Measurements from ENCODE around the gene CKAP2L. TPM values are rescaled to one million over a fixed set of nuclear protein-coding genes. Genes with fewer than 3 reads are reported as not detected.

Gene CKAP2L
- total RNA-seq, 1 donor from 2014 or later, result not detected

- Histone ChIP-seq H3K27ac (no peak overlapping the region), H3K9me3 (no peaks in the 10 kb centered on the region), H3K36me3 (no peaks in the 10 kb centered on the region), H3K27me3 (no peaks in the 10 kb centered on the region), H3K4me3 (no peak overlapping the region), H3K4me1 (no peaks in the 10 kb centered on the region)
- no peak for DNase-seq (ENCODE audit: low spot score in 2 of 2)
- TF ChIP-seq CTCF (IDR thresholded peaks at IDR 0.05), result no peak
- intact Hi-C loops (cut with DNase I), result no loop called here
Observed at GRCh38 chr2:112724591-112725525, 39.6 kb downstream of the CKAP2L start.

- no peaks in the 10 kb centered on the region for H3K36me3 ChIP-seq
- H3K27ac ChIP-seq, result no peak overlapping the region
- no peaks in the 10 kb centered on the region for H3K9me3 ChIP-seq
- no peaks in the 10 kb centered on the region for H3K27me3 ChIP-seq
- H3K4me1 ChIP-seq, result no peaks in the 10 kb centered on the region
- intact Hi-C loops (cut with DNase I), result no loop called here
- DNase-seq (ENCODE audit: low spot score in 2 of 2), result no peak
- TF ChIP-seq CTCF (IDR thresholded peaks at IDR 0.05), result no peak
- H3K4me3 ChIP-seq, result no peak overlapping the region
Observed at GRCh38 chr2:112723995-112724394, 40.4 kb downstream of the CKAP2L start.

- no peak for TF ChIP-seq CTCF (IDR thresholded peaks at IDR 0.05)
- intact Hi-C loops (cut with DNase I), result no loop called here
- no peak for DNase-seq (ENCODE audit: low spot score in 2 of 2)
Observed at GRCh38 chr2:112723547-112723940, 40.9 kb downstream of the CKAP2L start.

GRCh38 chr2:112722816-112723546 is 41.4 kb downstream of the CKAP2L start:
- Histone ChIP-seq H3K4me3 (no peak overlapping the region), H3K36me3 (no peaks in the 10 kb centered on the region), H3K4me1 (no peaks in the 10 kb centered on the region), H3K9me3 (no peaks in the 10 kb centered on the region), H3K27ac (no peak overlapping the region), H3K27me3 (no peaks in the 10 kb centered on the region)
- DNase-seq (ENCODE audit: low spot score in 2 of 2), result no peak
- intact Hi-C loops (cut with DNase I), result no loop called here
- TF ChIP-seq CTCF (IDR thresholded peaks at IDR 0.05), result no peak

More at GRCh38 chr2:112723547-112723940, 40.9 kb downstream of the CKAP2L start:
- no peaks in the 10 kb centered on the region for H3K36me3 ChIP-seq
- H3K9me3 ChIP-seq, result no peaks in the 10 kb centered on the region
- H3K4me3 ChIP-seq, result no peak overlapping the region
- H3K4me1 ChIP-seq, result no peaks in the 10 kb centered on the region
- no peak overlapping the region for H3K27ac ChIP-seq
- no peaks in the 10 kb centered on the region for H3K27me3 ChIP-seq

GRCh38 chr2:112721819-112722522 is 42.4 kb downstream of the CKAP2L start:
- Histone ChIP-seq H3K9me3 (no peaks in the 10 kb centered on the region), H3K27ac (no peak overlapping the region), H3K4me1 (no peaks in the 10 kb centered on the region), H3K4me3 (no peak overlapping the region), H3K27me3 (no peaks in the 10 kb centered on the region), H3K36me3 (no peaks in the 10 kb centered on the region)
- intact Hi-C loops (cut with DNase I), result no loop called here
- TF ChIP-seq CTCF (IDR thresholded peaks at IDR 0.05), result no peak
- no peak for DNase-seq (ENCODE audit: low spot score in 2 of 2)

Data from ascending aorta (tissue), 2 donors.